ENCODE measurements around the gene ABHD14A.

ABHD14A gene

DNA sequence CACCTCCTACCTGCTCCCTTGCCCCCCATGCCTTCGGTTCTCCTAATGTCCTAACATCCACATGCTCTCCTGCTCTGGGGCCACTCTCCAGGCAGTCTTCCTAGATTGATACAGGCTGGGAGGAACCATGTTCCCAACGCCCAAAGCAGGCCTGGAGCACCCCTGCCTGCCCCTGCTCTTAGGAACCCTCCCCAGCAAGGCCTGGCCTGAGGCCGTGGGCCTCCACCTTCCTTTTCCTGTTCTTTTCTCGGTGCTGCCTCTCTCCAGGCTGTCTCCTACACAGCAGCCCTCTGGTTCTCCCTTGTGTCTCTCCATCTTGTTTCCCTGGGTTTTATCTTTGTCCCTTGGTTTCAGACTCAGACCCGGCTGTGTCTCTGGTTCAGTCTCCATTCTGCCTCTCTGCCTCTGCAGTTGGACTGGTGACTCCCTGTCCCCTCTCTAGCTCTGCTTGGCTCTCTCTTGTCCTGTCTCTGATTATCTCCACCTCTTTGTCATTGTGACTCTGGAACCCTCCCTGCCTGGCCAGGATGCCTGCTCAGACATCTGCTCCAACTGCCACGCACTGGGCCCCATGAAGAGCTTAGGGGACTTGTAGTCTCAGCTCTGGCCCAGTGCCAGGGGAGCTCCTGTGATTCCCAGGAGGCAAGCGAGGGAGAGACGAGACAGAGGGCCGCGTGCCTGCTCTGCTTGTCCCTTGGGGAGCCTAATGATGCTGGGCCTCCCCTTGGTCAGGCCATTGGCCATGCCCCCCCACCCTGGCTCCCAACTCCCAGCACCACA lies 46.8 kb downstream of the ABHD14A start:
- no peak for DNase-seq

DNA sequence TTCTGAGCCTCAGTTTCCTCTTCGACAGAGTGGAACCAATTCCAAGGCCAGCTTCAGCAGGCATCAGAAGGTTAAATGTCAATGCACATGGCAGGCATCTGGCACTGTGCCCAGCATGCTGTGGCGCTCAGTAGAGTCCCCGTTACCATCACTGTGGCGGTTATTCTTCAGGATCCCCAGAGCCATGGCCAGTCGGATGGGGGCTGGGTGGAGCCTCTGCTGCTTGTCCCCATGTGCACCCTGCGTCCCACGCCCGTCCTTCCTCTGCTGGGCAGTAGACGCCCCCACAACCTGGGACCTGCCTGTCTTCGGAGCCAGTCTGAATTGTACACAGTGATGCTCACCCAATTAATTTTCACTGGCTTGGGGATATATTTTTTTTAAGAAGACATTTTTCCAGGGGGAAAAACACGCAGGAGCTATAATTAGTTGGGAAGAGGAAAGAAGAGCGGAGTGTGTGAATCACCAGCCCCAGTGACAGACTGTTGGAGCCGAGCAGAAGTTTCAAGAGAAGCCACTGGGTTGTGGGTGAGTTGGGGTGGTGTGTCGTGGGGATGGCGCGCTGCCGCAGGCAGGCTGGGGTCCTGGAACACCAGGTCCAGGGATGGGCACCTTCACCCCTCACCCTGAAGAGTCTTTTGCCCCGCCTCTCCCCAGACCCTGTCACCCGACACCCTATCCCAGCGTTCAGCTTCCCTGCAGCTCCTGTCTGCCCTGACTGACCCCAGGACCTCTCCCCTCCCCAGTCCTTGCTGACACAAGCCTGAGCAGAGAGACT lies 47.6 kb downstream of the ABHD14A start:
- DNase-seq: no peak

DNA sequence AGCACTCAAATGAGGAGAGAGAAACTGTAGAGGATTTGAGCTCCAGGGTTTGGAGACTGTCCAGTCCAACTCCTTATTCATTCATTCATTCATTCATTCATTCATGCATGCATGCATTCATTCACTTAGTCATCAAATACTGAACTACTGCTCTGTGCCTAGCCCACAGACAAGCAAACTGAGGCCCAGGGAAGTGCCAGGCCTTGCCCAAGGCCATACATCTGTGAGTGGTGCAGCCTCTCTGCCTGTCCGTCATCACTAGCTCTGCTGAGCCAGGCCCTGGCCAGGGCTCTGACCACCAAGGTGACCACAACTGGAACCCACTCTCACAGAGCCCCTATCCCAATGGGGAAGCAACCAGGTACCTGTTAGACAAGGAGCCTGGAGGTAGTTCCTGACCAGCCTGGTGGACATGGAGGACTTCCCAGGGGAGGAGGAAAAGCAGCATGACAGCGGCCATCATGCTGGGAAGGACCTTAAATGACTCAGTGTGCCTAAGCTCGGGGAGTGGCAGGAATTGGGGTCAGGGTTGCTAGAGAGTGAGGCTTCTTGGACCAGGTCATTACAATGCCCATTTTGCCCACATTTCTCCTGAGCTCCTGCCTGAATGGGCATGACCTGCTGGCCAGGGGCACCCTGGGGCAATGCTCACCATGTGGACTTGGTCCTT lies 48.4 kb downstream of the ABHD14A start:
- DNase-seq: no peak

DNA sequence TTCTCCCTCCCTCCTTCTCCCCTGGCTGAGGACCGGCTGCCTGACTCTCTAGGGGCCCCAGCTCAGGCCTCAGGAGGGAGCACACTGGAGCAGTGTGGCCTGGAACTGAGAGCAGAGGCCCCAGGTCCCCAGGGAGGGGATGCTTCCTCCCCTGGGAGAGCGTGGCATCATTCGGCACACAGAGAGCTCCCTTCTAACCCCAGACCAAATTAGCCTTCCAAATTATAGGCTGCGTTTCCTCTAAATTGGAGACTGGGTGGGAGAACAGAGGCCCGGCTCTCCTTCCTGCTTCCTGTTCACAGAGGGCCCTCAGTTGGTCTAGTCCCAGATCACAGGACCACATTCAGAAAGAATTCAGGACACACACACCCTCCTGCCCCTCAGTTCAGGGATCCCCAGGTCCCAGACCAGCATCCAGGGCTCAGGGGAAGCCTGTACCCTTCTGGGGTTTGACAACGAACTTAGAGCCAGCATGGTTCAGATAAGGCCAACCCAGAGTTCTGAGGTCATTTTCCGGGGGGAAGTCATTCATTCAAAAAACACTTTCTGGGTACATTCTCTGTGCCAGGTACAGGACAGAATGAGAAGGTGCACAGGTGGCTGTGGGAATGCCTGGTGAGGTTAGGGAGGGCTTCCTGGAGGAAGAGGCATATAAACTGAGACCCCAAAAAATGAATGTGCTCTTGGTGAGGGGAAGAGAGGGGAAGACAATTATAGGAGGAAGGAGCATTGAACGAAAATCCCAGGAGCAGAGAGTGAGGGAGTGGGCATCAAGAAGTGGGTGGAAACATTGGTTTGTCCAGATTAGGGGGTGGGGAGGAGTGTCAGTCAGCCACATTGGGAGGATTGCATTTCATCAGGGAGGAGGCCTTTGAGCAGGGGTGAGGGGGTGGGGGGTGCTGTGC lies 49.2 kb downstream of the ABHD14A start:
- no peak for DNase-seq

DNA sequence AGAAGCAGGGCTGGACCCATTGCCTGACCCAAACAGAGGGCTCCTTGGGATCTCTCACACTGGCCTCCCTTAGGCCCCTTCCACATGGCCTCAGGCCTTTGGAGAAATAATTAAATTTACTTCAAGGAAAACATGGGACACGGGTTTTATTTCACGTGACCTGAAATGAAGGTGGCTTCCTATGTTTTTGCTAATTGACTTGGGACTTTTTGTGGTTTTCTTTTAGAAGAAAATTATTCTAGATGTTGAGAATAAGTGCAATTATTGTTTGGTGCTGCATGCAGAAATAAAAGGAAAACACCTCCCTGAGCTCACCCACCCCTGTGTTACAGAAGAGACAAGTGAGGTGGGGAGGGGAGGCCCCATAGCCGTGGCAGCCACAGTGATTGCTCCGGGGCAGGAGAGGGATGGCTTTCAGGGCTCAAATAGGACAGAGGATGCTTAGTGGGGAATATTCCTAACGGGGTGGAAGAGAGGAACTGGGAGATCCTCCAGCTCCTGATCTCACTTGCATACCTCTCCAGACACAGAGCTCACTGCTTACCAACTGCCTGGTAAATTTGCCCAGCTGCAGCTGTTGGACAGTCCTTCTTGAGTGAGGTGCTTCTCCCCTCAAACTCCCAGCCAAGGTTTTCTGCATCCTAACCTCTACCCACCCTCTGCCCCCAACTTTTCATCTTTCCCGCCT lies 50.0 kb downstream of the ABHD14A start:
- no peak for DNase-seq

DNA sequence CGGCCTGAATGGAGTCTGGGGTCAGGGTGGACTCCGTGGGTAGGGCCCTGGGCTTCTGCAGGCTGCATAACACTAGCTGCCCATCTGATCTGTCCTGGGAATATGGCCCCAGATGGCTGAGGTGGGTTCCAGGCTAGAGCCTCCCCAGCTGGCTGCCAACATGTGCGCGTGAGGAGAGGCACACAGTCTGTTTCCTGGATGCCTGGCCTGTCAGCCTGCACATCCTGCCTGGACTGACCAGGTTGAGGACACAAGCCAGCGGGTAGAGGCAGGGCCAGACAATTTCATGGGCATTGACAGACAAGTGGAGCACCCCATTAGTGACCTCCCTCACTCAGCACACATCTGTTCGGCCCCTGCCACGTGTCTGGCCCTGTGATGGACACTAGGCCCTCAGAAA lies 50.6 kb downstream of the ABHD14A start:
- no peak for DNase-seq

DNA sequence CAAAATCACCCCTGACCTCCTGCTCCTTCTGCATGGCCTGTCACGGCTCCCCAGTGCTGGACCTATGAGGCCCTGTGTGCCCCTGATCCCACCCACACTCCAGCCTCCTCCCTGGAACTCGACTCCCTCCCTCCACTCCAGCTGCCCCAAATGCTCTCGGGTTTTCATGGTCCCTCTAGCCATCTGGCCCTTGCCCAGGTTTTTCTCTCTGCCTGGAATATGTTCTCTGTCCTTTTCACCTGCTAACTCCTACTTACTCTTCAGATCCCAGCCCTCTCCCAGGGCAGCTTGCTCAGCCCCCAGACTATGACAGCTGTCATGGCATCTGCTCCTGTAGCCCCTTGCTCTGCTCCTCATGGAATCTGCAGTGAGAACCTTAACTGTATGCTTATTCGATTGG lies 51.2 kb downstream of the ABHD14A start:
- no peak for DNase-seq

DNA sequence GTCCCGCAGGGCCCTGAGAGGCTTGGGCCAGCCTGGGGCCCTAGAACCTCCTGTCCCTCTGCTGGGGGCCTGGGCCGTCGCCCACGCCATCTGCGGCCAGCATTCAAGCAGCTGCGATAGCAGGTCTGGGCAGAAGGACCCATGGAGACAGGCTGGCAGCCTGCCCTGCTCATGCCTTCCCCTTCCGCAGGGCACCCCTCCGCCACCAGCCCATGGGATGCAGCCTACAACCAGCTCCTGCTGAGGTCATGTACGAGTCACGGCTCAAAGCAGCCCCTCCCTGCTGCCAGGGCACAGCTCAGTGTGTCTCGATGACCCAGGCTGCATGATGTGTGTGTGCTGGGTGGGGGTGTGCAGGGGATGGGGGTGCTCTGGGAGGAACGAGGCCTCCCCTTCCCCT lies 53.7 kb downstream of the ABHD14A start:
- DNase-seq: no peak

DNA sequence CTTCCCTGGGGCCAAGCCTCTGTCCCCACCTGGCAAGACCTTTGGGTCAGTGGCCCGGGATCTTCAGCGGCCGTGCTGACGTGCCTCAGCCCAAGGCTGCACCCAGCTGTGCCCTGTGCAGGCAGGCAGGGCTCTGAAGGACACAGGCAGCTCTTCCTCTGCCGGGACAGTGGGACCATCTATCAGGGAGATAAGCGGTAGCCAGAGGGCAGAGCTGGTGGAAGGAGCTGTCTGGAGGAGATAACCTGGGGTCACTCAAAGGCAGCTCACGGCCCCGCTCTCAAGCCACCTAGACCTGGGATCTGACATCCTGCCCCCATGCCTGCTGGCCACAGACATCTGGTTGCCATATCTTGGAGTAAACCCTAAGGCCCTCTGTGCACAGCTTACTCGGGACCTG lies 54.2 kb downstream of the ABHD14A start:
- no peak for DNase-seq

DNA sequence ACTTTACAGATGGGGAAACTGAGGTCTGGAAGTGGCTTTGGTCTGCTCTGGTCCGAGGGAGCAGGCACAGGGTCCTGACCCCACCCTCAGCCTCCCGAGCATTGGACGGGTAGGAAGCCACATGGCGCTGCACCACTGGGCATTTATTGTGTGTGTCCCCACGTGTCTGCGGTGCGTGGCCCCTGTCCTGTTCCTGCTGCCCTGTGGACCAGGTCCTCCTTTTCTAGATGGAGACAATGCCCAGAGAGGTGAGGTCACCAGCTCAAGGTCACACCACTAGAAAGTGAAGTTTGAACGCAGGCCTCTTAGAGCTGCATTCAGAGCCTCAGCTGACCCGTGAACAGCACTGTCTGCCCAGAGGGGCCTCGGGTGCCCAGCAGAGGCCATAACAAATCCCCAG lies 54.7 kb downstream of the ABHD14A start:
- no peak for DNase-seq
